Measurements from ENCODE around the gene ARHGAP4.

Gene ARHGAP4

DNA sequence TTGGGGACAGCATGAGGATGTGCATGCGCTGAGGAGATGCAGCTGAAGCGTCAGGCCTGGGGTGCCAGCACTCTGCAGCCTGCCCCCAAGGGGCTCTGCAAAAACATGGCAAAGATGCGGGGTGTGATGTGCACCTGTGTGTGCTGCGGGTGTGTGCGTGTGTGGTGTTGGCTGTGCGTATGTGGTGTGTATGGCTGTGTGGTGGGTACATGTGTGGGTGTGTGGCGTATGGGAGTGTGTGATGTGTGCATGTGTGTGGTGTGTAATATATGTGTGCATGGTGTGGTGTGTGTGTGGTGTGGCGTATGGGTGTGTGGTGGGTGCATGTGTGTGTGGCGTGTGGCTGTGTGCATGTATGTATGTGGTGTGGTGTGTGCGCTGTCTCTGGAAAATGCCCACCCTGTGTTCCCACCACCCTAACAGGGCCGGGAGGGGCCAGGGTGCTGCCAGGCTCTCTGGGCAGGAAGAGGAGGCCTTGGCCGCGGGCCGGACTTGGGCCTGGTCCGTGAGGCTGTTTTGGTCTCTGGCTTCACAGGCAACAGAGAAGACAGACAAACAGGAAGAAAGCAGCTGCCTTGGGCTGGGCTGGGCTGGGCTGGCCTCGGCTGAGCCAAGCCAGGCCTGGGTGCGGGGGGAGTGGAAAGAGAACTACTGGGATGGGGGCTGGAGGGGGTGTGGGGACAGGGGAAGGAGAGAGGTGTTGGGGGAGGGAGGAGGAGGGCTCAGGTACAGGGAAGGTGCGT, 22.7 kb downstream of the ARHGAP4 start:
- DNase-seq, result no peak

- no peak for DNase-seq
Measured at GRCh38 chrX:153902385-153902784, 23.7 kb downstream of the ARHGAP4 start.

- DNase-seq, result no peak
Measured at GRCh38 chrX:153901753-153902140, 24.3 kb downstream of the ARHGAP4 start.

DNA sequence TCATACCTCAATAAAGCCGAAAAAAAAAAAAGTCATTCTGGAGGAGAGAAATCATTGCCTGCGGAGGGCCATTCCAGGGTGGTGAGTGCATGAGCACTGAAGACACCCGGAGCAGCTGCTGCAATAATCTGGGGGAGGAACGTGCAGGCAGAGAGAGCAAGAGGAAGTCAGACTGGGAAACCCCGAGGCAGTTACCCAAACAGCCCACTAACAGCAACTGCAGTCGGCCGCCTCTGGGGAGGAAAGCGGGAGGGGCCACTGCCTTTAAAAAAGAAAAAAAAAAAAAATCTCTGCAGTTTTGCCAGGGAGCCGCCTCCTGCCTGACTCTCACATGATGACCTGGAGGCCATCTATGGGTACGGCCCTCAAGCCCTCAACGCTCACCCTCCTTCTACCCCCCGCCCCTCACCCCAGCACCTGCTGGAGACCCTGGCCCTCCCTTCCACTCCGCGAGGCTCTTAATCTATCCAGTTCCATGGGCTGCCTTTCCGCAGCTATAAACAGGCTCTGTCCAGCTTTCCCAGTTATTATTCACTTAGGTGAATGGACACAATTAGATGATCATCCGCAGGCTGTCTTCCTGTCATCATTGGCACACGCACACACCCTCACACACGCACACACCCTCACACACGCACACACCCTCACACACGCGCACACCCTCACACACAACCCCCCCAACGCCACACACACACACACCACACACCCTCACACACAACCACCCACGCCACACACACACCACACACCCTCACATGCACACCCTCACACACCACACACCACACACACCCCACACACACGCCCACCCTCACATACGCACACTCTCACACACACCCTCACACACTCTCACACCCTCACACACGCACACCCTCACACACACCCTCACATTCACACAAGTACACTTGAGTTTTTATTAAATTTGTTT, 25.0 kb downstream of the ARHGAP4 start:
- DNase-seq, result peak; percentile 76

GRCh38 chrX:153897899-153898298, 28.2 kb downstream of the ARHGAP4 start:
- DNase-seq, result no peak

DNA sequence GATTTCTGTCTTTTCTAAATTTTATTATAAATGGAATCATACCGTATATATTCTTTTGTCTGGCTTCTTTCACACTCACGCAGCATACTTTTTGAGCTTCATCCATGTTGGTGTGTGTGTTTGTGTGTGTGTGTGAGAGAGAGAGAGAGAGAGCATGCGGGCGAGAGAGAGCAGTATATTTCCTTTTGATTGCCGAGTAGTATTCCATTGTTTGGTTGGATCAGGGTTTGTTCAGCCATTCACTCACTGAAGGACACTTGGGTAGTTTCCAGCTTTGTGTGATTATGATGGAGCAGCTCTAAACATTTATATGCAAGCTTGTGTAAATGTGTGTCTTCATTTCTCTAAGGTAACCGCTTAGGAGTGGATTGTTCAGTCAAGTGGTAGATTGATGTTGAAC, 36.9 kb downstream of the ARHGAP4 start:
- DNase-seq, result no peak

- peak; percentile 28 for DNase-seq
Measured at GRCh38 chrX:153888344-153888743, 37.7 kb downstream of the ARHGAP4 start.

DNA sequence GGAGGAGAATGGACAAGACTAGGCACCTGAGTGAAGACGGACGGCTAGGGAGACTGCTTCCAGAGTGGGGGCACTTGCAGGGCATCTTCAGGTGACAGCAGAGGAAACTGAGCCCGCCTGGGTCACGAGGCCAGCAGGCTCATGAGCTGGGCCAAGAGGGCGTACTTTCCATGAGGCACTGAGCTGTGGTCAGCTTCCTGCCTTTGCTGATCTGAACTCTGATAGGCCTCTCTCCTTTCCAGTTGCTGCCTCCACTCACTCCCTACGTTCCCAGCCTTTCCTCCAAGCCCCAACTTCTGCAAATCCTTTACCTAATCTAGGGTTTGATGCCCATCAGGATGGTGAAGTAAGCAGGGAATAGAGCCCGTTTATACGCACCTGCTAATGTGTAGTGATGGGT, 38.7 kb downstream of the ARHGAP4 start:
- no peak for DNase-seq

DNA sequence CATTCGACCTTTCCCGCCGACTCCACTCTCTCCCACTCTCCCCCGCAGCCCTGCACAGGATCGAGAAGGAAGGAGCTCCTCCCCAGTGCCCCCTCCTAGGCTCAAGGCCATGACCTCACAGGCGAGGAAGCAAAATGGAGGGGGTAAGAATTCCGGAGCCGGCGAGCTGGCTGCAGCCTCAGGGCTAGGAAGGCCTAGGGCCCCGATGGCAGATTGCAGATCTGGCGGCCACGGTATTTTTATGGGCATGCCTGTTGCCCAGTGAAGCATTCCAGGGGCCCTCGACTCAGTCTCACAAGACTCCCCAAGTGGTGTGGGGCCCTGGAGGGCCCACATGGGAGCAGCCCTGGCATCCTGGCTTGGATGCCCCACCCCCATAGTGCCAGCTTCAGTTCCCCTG, 39.1 kb downstream of the ARHGAP4 start:
- no peak for DNase-seq

DNA sequence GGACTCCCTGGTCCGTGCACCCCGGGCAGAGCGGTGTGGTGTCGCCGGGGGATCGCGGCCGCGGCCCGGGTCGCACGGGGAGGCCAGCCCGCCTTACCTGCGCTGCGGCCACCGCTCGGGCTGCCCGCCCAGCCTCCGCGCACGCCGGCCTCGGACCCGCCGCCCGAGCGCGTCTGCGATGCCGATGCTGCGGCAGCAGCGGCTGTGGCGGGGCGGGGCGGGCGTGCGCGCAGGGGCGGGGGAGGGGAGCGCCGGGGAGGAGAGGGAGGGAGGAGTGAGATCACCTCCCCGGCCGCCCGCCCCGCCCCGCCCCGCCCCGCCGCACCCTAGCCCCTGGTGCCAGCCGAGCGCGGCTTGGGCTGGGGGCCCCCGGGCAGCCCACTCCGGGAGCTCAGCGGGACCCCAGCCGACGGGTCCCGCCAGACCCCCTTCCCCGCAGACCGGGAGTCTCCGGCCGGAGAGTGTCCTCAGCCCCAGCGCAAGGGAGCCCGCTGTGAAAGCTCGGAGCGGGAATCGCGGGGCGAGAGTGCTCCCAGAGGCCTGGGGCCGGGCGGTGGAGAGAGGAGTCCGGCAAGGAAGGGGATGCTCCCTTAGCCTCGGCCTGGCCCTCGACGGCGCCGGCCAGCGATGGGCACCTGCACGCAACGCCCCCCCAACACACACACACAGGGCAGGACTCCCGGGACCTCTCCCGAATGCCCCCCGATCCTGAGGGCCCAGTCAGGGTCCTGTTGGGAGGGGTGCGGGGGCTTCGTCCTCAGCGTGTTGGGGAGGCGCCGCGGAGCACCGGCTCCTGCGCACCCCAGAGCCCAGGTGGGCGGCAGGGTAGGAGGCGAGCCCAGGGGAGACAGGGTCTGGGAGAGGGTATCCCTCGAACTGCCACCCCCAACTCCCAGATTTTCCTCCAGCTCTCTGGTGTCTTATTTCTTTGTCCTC, 39.8 kb downstream of the ARHGAP4 start, which contains the start of gene L1CAM:
TSS of gene L1CAM (minus strand) at position 206 of the 936 bp plus-strand sequence. CDS start 10,337 bp downstream, outside the sequence.
- no peak for DNase-seq

DNA sequence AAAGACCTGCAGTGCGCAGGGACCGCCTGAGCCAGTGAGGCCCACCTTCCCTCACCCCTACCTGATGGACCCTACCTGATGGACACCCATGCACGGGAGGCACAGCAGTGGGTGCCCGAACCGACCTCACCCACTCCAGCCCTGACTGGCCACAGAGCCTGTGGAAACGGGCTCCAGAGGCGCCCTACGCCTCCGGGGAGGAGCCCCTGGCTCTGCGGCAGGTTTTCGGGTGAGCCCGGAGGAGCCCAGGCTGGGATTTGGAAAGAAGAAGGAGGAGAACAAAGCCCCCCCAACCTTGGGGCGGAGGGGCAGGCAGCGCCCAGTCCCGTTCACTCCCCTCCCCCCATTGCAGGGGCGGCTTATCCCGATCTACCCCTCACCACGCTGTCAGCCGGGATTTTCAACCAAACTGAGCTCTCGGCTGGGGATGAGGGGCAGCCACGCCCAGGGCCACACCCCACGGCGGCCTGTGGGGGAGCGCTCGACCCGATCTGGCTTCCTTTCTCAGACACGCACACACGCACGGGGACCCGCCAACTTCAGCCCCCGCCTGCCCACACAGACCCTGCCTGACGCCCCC, 40.8 kb downstream of the ARHGAP4 start:
- no peak for DNase-seq

DNA sequence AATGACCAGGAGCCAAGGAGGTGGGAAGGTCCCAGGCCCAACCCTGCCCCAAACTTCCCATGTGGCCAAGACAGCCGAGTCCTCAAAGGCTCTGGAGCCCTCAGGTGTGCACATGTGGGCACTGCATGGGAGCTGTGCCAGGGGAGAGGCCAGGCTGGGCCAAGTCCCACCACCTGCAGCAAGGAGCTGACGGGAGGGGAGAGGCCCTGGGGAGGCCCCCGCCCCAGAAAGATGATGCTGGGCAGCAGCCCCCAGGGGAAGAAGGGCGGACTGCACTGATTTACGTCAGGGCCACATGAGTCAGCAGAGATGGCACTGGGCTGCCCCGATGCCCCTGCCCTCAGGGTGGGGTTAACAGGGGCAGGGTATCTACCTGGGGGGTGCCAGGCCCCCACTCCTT, 41.5 kb downstream of the ARHGAP4 start:
- DNase-seq, result no peak

- no peak for DNase-seq
Measured at GRCh38 chrX:153884136-153884535, 41.9 kb downstream of the ARHGAP4 start.

GRCh38 chrX:153883163-153883843, 42.8 kb downstream of the ARHGAP4 start:
- DNase-seq, result no peak

DNA sequence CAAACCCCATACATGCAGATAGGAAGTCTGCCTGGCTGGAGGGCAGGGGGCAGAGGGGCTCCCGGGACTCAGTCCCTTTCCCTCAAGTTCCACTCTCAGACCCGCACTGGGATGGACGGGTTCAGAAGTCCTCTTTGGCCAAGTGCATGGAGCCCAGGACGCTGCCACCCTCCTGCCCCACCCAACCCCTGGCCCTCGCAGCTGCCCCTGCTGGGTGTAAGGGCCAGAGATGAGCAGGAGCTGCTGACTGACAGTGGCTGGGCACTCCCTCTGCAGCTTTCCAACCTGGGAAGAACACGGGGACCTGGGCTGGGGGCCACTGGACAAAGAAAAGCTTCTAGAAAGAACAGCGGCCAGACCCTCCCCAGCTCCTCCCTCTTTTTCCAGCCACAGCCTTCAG, 43.5 kb downstream of the ARHGAP4 start:
- no peak for DNase-seq

DNA sequence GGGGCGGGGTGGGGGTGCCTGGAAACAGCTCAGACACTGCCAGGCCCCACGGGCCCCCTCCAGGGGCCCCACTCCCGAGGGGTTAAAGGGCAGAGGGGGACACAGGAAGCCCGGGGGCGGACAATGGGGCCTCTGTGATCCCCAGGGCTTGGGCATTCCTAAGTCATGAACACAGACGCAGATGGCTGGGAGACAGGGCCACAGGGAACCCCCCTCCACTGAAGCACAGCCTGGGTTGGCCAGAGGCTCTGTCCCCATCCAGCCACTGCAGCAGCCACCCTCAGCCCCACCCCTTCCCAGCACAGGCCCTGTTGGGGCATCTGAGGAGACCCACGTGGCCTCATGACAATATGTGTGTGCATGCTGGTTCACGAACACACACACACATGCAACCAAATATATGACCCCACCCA, 44.0 kb downstream of the ARHGAP4 start:
- no peak for DNase-seq

GRCh38 chrX:153881281-153881680, 44.8 kb downstream of the ARHGAP4 start:
- DNase-seq, result no peak

- no peak for DNase-seq
Measured at GRCh38 chrX:153880440-153880815, 45.6 kb downstream of the ARHGAP4 start.

DNA sequence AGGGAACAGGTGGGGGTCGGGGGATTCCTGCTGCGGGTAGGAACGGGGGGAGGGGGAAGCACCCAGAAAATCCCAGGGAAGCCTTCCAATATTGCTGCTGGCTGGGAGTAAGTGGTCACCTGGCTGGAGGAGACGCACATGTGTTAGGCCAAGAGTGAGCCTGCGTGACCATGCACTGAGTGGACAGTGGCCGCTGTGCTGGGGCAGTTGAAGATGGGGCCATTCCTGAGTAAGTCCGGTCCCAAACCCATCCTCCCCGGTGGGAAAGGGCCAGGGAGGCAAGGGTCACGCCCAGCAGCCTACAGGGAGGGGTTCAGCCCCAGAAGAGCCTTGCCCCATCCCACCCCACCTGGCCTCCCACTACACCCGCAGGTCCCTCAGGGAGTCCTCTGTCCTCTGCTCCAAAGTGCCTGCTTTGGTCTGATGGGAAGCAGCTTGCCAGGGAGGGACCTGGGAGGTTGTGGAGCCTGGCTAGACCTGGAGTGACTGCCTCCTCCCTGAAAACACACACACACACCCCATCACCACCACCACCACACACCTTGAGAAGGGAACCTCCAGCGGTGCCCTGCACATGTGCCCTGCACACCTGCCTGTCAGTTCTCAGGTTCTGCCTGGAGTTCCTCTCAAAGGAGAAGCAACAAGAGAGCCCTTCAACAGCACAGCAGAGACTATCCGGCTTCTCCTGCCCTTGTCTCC, 46.2 kb downstream of the ARHGAP4 start:
- DNase-seq, result no peak

DNA sequence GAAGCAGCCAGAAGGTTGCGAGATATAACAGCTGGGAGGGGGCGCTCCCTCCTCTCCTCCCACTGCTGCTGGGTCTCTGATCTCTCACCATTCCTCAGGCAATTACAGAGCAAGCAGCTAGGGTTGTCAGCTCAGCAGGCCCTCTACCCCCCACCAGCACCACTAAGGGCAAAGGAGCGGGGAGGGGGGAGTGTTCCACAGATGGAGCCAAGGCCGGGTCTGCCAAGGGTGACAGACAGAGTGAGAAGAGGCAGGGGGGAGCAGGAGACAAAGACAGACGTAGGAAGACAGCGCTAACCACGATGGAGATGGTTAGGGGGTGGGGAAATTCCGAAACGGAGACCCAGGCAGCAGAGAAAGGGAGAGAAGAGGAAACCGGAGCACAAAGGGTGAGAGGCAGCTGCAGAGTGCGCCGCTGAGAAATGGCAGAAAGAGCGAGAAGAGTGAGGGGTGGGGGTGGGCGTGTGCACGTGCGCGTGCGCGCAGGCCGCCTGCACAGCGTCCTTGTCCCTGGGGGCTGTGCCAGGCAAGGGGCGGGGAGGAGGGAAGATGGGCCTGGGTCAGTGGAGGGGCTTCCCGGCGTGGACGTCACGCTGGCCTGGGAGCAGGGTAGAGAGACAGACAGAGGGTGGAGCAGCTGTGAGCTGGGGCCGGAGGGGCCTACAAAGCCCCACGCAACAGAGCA, 47.0 kb downstream of the ARHGAP4 start:
- DNase-seq, result no peak

DNA sequence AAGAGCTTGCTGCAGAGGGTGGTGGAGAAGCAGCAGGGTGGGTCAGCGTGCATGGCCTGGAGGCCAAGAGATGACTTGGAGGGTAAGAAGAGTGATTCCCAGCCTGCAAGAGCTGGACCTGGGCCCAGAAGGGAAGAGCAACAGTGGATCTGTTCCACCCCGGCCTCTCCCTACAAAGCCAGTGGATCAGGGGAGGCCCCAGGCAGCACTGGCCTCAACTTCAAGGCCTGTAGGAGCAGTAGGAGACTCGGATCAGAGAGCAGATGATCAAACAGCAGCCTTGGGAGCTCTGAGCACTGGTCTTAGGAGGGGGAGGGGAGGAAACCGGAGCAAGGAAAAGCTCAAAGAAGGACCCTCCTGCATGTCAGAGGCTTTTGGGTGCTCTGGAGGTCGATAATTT, 47.7 kb downstream of the ARHGAP4 start:
- DNase-seq, result no peak
